NCI-H748 treated with DMSO at 0.1 percent for 48 hours (cell line): ENCODE results near the gene DLX4.

Experiments
- DNase-seq: peaks from one replicate; lab custom pipeline; 2025; lab: John Stamatoyannopoulos, UW

DLX4 gene

GRCh38 chr17:49968405-49969133 is 421 bp upstream of the DLX4 start:
- peak; percentile 41 for DNase-seq

GRCh38 chr17:49969795-49970389 is 902 bp downstream of the DLX4 start:
- DNase-seq, result no peak

- DNase-seq, result no peak
Observed at GRCh38 chr17:49970498-49970897, 1.5 kb downstream of the DLX4 start.

GRCh38 chr17:49971199-49971847 is 2.3 kb downstream of the DLX4 start:
- no peak for DNase-seq

- no peak for DNase-seq
Observed at GRCh38 chr17:49971848-49972485, 3.0 kb downstream of the DLX4 start.

GRCh38 chr17:49972486-49973270 is 3.7 kb downstream of the DLX4 start:
- no peak for DNase-seq

GRCh38 chr17:49973271-49973615 is 4.3 kb downstream of the DLX4 start:
- no peak for DNase-seq

GRCh38 chr17:49975531-49975930 is 6.5 kb downstream of the DLX4 start:
- no peak for DNase-seq

GRCh38 chr17:49976163-49976827 is 7.3 kb downstream of the DLX4 start:
- no peak for DNase-seq

- no peak for DNase-seq
Observed at GRCh38 chr17:49976828-49977202, 7.8 kb downstream of the DLX4 start.

- DNase-seq, result no peak
Observed at GRCh38 chr17:49977463-49978389, 8.7 kb downstream of the DLX4 start.

- DNase-seq, result no peak
Observed at GRCh38 chr17:49978501-49978900, 9.5 kb downstream of the DLX4 start.

- DNase-seq, result no peak
Observed at GRCh38 chr17:49979748-49980479, 10.9 kb downstream of the DLX4 start.

GRCh38 chr17:49980703-49981197 is 11.8 kb downstream of the DLX4 start:
- no peak for DNase-seq

- DNase-seq, result no peak
Observed at GRCh38 chr17:49984283-49984682, 15.3 kb downstream of the DLX4 start.

GRCh38 chr17:49984776-49985175 is 15.8 kb downstream of the DLX4 start:
- DNase-seq, result no peak

GRCh38 chr17:49985310-49985990 is 16.5 kb downstream of the DLX4 start:
- no peak for DNase-seq

- no peak for DNase-seq
Observed at GRCh38 chr17:49986396-49987289, 17.7 kb downstream of the DLX4 start.
